Stimulated activated CD4-positive, alpha-beta T cell treated with anti-CD3 and anti-CD28 coated beads, Interleukin-4, amount 100 ng/mL, for 4 hours (primary cell): ENCODE measurements around the gene ALDH16A1.
"Not testable (repeated sequence)": the region's sequence is repeated elsewhere in the genome, so short reads cannot be mapped to it uniquely, and the experiment has no call there.

ENCODE experiments used
- DNase-seq, 2 experiments: peaks; one replicate each; pipeline ENCODE4 v3.0.0-alpha.2; 2020

Gene ALDH16A1

GRCh38 chr19:49441960-49442350, 11.1 kb upstream of the ALDH16A1 start:
- DNase-seq = no peak

GRCh38 chr19:49442354-49442753, 10.7 kb upstream of the ALDH16A1 start:
- no peak for DNase-seq

GRCh38 chr19:49442771-49443365, 10.2 kb upstream of the ALDH16A1 start:
- peak in 1 of 2 experiments; percentile 55 for DNase-seq

GRCh38 chr19:49443366-49444099, 9.5 kb upstream of the ALDH16A1 start:
- DNase-seq = peak; percentile 90 to 92

- not testable (repeated sequence) for DNase-seq
These were observed 8.8 kb upstream of the ALDH16A1 start for GRCh38 chr19:49444100-49444700.

- DNase-seq = no peak
These were observed 7.0 kb upstream of the ALDH16A1 start for GRCh38 chr19:49445997-49446396.

GRCh38 chr19:49447485-49448431, 5.3 kb upstream of the ALDH16A1 start:
- DNase-seq = no peak

- DNase-seq = no peak
These were observed 4.6 kb upstream of the ALDH16A1 start for GRCh38 chr19:49448432-49448786.

GRCh38 chr19:49450405-49450804, 2.6 kb upstream of the ALDH16A1 start:
- DNase-seq = no peak

GRCh38 chr19:49451430-49452181, 1.4 kb upstream of the ALDH16A1 start, which contains the start of gene PIH1D1:
PIH1D1 (minus strand) TSS chr19:49451814; CDS start chr19:49451574, 240 bp downstream.
- peak; percentile 85 to 95 for DNase-seq

GRCh38 chr19:49453757-49454240, 774 bp downstream of the ALDH16A1 start:
- no peak for DNase-seq

- DNase-seq = no peak
These were observed 2.7 kb downstream of the ALDH16A1 start for GRCh38 chr19:49455773-49456172.

GRCh38 chr19:49456326-49456725, 3.3 kb downstream of the ALDH16A1 start:
- no peak for DNase-seq

- DNase-seq = no peak
These were observed 5.5 kb downstream of the ALDH16A1 start for GRCh38 chr19:49458567-49458903.

GRCh38 chr19:49459388-49459787, 6.4 kb downstream of the ALDH16A1 start:
- no peak for DNase-seq

GRCh38 chr19:49461130-49461529, 8.1 kb downstream of the ALDH16A1 start:
- not testable (repeated sequence) for DNase-seq

- DNase-seq = no peak
These were observed 8.6 kb downstream of the ALDH16A1 start for GRCh38 chr19:49461656-49462055.

GRCh38 chr19:49462492-49462891, 9.5 kb downstream of the ALDH16A1 start:
- DNase-seq = no peak

GRCh38 chr19:49463960-49464740, 11.1 kb downstream of the ALDH16A1 start:
- DNase-seq = no peak

- DNase-seq = no peak
These were observed 12.3 kb downstream of the ALDH16A1 start for GRCh38 chr19:49465371-49465770.

- no peak for DNase-seq
These were observed 15.2 kb downstream of the ALDH16A1 start for GRCh38 chr19:49468199-49468598.
